Immature natural killer cell (primary cell): ENCODE data around the gene ATN1. TPM values are rescaled to one million over a fixed set of nuclear protein-coding genes. Genes with fewer than 3 reads are reported as not detected.

ENCODE experiments used
- DNase-seq, 3 donors: peaks; one replicate each; pipeline ENCODE4 v3.0.0; 2022; ENCODE audit warnings: mixed read lengths in 1 of 3
- H3K27ac Mint-ChIP-seq, 6 donors: one replicate each; pipeline ENCODE4 v1.8.0; 2020; ENCODE audit warnings: mixed read lengths in 6 of 6, mild to moderate bottlenecking in 5 of 6, inconsistent platforms in 4 of 6, moderate library complexity in 3 of 6
- H3K27me3 Mint-ChIP-seq, 3 donors: one replicate each; pipeline ENCODE4 v1.8.0; 2020 to 2021; ENCODE audit warnings: low read depth in 3 of 3, mild to moderate bottlenecking in 3 of 3, mixed read lengths in 3 of 3, moderate library complexity in 3 of 3, inconsistent platforms in 1 of 3
- H3K36me3 Mint-ChIP-seq, 3 donors: one replicate each; pipeline ENCODE4 v1.8.0; 2020; ENCODE audit warnings: mixed read lengths in 3 of 3, inconsistent platforms in 2 of 3, mild to moderate bottlenecking in 2 of 3
- H3K4me1 Mint-ChIP-seq, 2 donors: one replicate each; pipeline ENCODE4 v1.8.0; 2020; ENCODE audit warnings: inconsistent platforms in 2 of 2, mild to moderate bottlenecking in 2 of 2, mixed read lengths in 2 of 2, moderate library complexity in 1 of 2
- H3K4me3 Mint-ChIP-seq, 5 donors: one replicate each; pipeline ENCODE4 v1.8.0; 2020; ENCODE audit warnings: mild to moderate bottlenecking in 5 of 5, mixed read lengths in 5 of 5, inconsistent platforms in 3 of 5, moderate library complexity in 3 of 5
- H3K9me3 Mint-ChIP-seq, 6 donors: one replicate each; pipeline ENCODE4 v1.8.0; 2020; ENCODE audit warnings: mild to moderate bottlenecking in 6 of 6, mixed read lengths in 6 of 6, inconsistent platforms in 4 of 6, moderate library complexity in 3 of 6
- polyA plus RNA-seq, 3 donors: library from polyadenylated mRNA; unstranded; fragments of 300-500 nt; fragmentation: Illumina TruSeq; gene quantifications; one replicate each; pipeline ENCODE4 v1.2.3, GENCODE V29; 2021

ATN1 gene
- polyA plus RNA-seq, 3 donors from 2014 or later: 1.0 to 2.1 TPM; not detected in 1

GRCh38 chr12:6928022-6928702, 403 bp downstream of the ATN1 start:
- H3K27ac Mint-ChIP-seq: peak overlapping the region; percentile 71 to 89 (median 83)
- no peak for DNase-seq
- H3K27me3 Mint-ChIP-seq: peaks cover 0 to 18% (median 8%) of the 10 kb centered on the region in 3 donors
- H3K4me3 Mint-ChIP-seq: peak overlapping the region; percentile 74 to 89 (median 85)
- peaks cover 36 to 43% of the 10 kb centered on the region in 2 donors for H3K4me1 Mint-ChIP-seq
- no peaks in the 10 kb centered on the region for H3K36me3 Mint-ChIP-seq
- no peaks in the 10 kb centered on the region for H3K9me3 Mint-ChIP-seq

- Mint-ChIP-seq H3K4me1 (peaks cover 36 to 43% of the 10 kb centered on the region in 2 donors), H3K9me3 (no peaks in the 10 kb centered on the region), H3K36me3 (no peaks in the 10 kb centered on the region), H3K4me3 (peak overlapping the region; percentile 74 to 89 (median 85)), H3K27me3 (peaks cover 0 to 18% (median 8%) of the 10 kb centered on the region in 3 donors), H3K27ac (peak overlapping the region; percentile 71 to 89 (median 83))
- DNase-seq: no peak
Observed at GRCh38 chr12:6928703-6929407, 1.1 kb downstream of the ATN1 start.

GRCh38 chr12:6929466-6930452, 2.0 kb downstream of the ATN1 start:
- Mint-ChIP-seq H3K4me3 (peak overlapping the region; percentile 74 to 89 (median 85)), H3K4me1 (peaks cover 27 to 34% of the 10 kb centered on the region in 2 donors), H3K9me3 (no peaks in the 10 kb centered on the region), H3K36me3 (peaks cover 0 to 4% (median 0%) of the 10 kb centered on the region in 3 donors), H3K27ac (peak overlapping the region; percentile 68 to 87 (median 82)), H3K27me3 (peaks cover 0 to 15% (median 8%) of the 10 kb centered on the region in 3 donors)
- no peak for DNase-seq

- peaks cover 30 to 32% of the 10 kb centered on the region in 2 donors for H3K4me1 Mint-ChIP-seq
- H3K36me3 Mint-ChIP-seq: peaks cover 0 to 8% (median 0%) of the 10 kb centered on the region in 3 donors
- H3K27me3 Mint-ChIP-seq: peaks cover 0 to 7% (median 1%) of the 10 kb centered on the region in 3 donors
- H3K4me3 Mint-ChIP-seq: no peak overlapping the region
- H3K27ac Mint-ChIP-seq: peak overlapping the region in 2 of 6 donors; percentile 66 to 76
- DNase-seq: no peak
- H3K9me3 Mint-ChIP-seq: no peaks in the 10 kb centered on the region
Observed at GRCh38 chr12:6932766-6933165, 5.0 kb downstream of the ATN1 start.

GRCh38 chr12:6934110-6934509, 6.4 kb downstream of the ATN1 start:
- Mint-ChIP-seq H3K27ac (peak overlapping the region in 4 of 6 donors; percentile 29 to 59 (median 42)), H3K9me3 (no peaks in the 10 kb centered on the region)

GRCh38 chr12:6935371-6936193, 7.8 kb downstream of the ATN1 start:
- Mint-ChIP-seq H3K27me3 (peaks cover 0 to 1% (median 1%) of the 10 kb centered on the region in 3 donors), H3K36me3 (peaks cover 0 to 8% (median 0%) of the 10 kb centered on the region in 3 donors), H3K4me1 (peaks cover 20 to 21% of the 10 kb centered on the region in 2 donors), H3K9me3 (no peaks in the 10 kb centered on the region), H3K27ac (peak overlapping the region; percentile 9 to 84 (median 78)), H3K4me3 (peak overlapping the region; percentile 6 to 65 (median 60))
- no peak for DNase-seq

More at GRCh38 chr12:6934110-6934509, 6.4 kb downstream of the ATN1 start:
- Mint-ChIP-seq H3K36me3 (peaks cover 0 to 8% (median 0%) of the 10 kb centered on the region in 3 donors), H3K27me3 (peaks cover 0 to 3% (median 1%) of the 10 kb centered on the region in 3 donors), H3K4me1 (peaks cover 31% of the 10 kb centered on the region in 2 donors), H3K4me3 (peak overlapping the region in 1 of 5 donors; percentile 4)
- DNase-seq: no peak

- peaks cover 20 to 21% of the 10 kb centered on the region in 2 donors for H3K4me1 Mint-ChIP-seq
- peaks cover 0 to 8% (median 0%) of the 10 kb centered on the region in 3 donors for H3K36me3 Mint-ChIP-seq
- no peak for DNase-seq
- H3K27me3 Mint-ChIP-seq: peaks cover 0 to 1% (median 1%) of the 10 kb centered on the region in 3 donors
- no peaks in the 10 kb centered on the region for H3K9me3 Mint-ChIP-seq
- H3K27ac Mint-ChIP-seq: peak overlapping the region; percentile 69 to 87 (median 78)
- H3K4me3 Mint-ChIP-seq: peak overlapping the region; percentile 67 to 85 (median 84)
Observed at GRCh38 chr12:6936194-6936635, 8.5 kb downstream of the ATN1 start.

GRCh38 chr12:6936636-6937480, 9.1 kb downstream of the ATN1 start:
- Mint-ChIP-seq H3K36me3 (peaks cover 0 to 8% (median 0%) of the 10 kb centered on the region in 3 donors), H3K27ac (peak overlapping the region; percentile 69 to 87 (median 81)), H3K4me1 (peaks cover 20 to 21% of the 10 kb centered on the region in 2 donors), H3K27me3 (peaks cover 0 to 1% (median 1%) of the 10 kb centered on the region in 3 donors), H3K9me3 (no peaks in the 10 kb centered on the region), H3K4me3 (peak overlapping the region; percentile 67 to 85 (median 84))
- DNase-seq: no peak

GRCh38 chr12:6937481-6938352, 10.0 kb downstream of the ATN1 start:
- H3K4me1 Mint-ChIP-seq: peaks cover 23 to 28% of the 10 kb centered on the region in 2 donors
- H3K36me3 Mint-ChIP-seq: peaks cover 0 to 8% (median 0%) of the 10 kb centered on the region in 3 donors
- peak overlapping the region; percentile 77 to 85 (median 84) for H3K4me3 Mint-ChIP-seq
- H3K27ac Mint-ChIP-seq: peak overlapping the region; percentile 69 to 91 (median 86)
- no peaks in the 10 kb centered on the region for H3K9me3 Mint-ChIP-seq
- peak; percentile 91 to 94 (median 94) for DNase-seq
- H3K27me3 Mint-ChIP-seq: peaks cover 0 to 1% (median under 1%) of the 10 kb centered on the region in 3 donors

GRCh38 chr12:6938353-6939190, 10.8 kb downstream of the ATN1 start:
- H3K27me3 Mint-ChIP-seq: peaks cover 2 to 5% (median 4%) of the 10 kb centered on the region in 3 donors
- peak overlapping the region; percentile 69 to 91 (median 88) for H3K27ac Mint-ChIP-seq
- H3K4me3 Mint-ChIP-seq: peak overlapping the region in 4 of 5 donors; percentile 81 to 85 (median 84)
- peaks cover 32 to 34% of the 10 kb centered on the region in 2 donors for H3K4me1 Mint-ChIP-seq
- DNase-seq: no peak
- H3K36me3 Mint-ChIP-seq: peaks cover 0 to 8% (median 0%) of the 10 kb centered on the region in 3 donors
- H3K9me3 Mint-ChIP-seq: no peaks in the 10 kb centered on the region
